Measurements from ENCODE around the gene FAM162B.
"Not testable (repeated sequence)": the region's sequence is repeated elsewhere in the genome, so short reads cannot be mapped to it uniquely, and the experiment has no call there.

FAM162B gene

GRCh38 chr6:116764961-116765841, at the start of gene FAM162B:
Gene FAM162B, minus strand, starts transcription at chr6:116765719. Its CDS starts 143 bp downstream, at chr6:116765576.
- DNase-seq (ENCODE audit: low spot score) = peak; percentile 13

GRCh38 chr6:116812051-116812650, 46.6 kb upstream of the FAM162B start:
- no peak for DNase-seq (ENCODE audit: low spot score)

- DNase-seq (ENCODE audit: low spot score) = no peak
These were observed 36.5 kb upstream of the FAM162B start for GRCh38 chr6:116801971-116802370.

- DNase-seq (ENCODE audit: low spot score) = no peak
These were observed 34.4 kb upstream of the FAM162B start for GRCh38 chr6:116799945-116800344.

GRCh38 chr6:116797585-116797984, 32.1 kb upstream of the FAM162B start:
- no peak for DNase-seq (ENCODE audit: low spot score)

- DNase-seq (ENCODE audit: low spot score) = no peak
These were observed 27.7 kb upstream of the FAM162B start for GRCh38 chr6:116793224-116793623.

GRCh38 chr6:116783852-116784251, 18.3 kb upstream of the FAM162B start:
- no peak for DNase-seq (ENCODE audit: low spot score)

GRCh38 chr6:116779573-116780164, 14.2 kb upstream of the FAM162B start:
- DNase-seq (ENCODE audit: low spot score) = peak; percentile 4

- no peak for DNase-seq (ENCODE audit: low spot score)
These were observed 8.4 kb upstream of the FAM162B start for GRCh38 chr6:116773886-116774285.

- DNase-seq (ENCODE audit: low spot score) = no peak
These were observed 6.9 kb upstream of the FAM162B start for GRCh38 chr6:116772450-116772849.

GRCh38 chr6:116767715-116768114, 2.2 kb upstream of the FAM162B start:
- no peak for DNase-seq (ENCODE audit: low spot score)

- DNase-seq (ENCODE audit: low spot score) = no peak
These were observed 1.1 kb upstream of the FAM162B start for GRCh38 chr6:116766506-116767176.

GRCh38 chr6:116764629-116764960, 924 bp downstream of the FAM162B start:
- DNase-seq (ENCODE audit: low spot score) = no peak

- no peak for DNase-seq (ENCODE audit: low spot score)
These were observed 1.5 kb downstream of the FAM162B start for GRCh38 chr6:116763906-116764628.

- DNase-seq (ENCODE audit: low spot score) = no peak
These were observed 2.5 kb downstream of the FAM162B start for GRCh38 chr6:116763048-116763447.

- DNase-seq (ENCODE audit: low spot score) = no peak
These were observed 3.3 kb downstream of the FAM162B start for GRCh38 chr6:116762235-116762634.

GRCh38 chr6:116761779-116762178, 3.7 kb downstream of the FAM162B start:
- DNase-seq (ENCODE audit: low spot score) = no peak

- DNase-seq (ENCODE audit: low spot score) = no peak
These were observed 20.3 kb downstream of the FAM162B start for GRCh38 chr6:116745176-116745575.

- no peak for DNase-seq (ENCODE audit: low spot score)
These were observed 23.9 kb downstream of the FAM162B start for GRCh38 chr6:116741571-116741970.

- DNase-seq (ENCODE audit: low spot score) = not testable (repeated sequence)
These were observed 25.0 kb downstream of the FAM162B start for GRCh38 chr6:116740486-116740885.

GRCh38 chr6:116737004-116737403, 28.5 kb downstream of the FAM162B start:
- DNase-seq (ENCODE audit: low spot score) = no peak

GRCh38 chr6:116730513-116730912, 35.0 kb downstream of the FAM162B start:
- DNase-seq (ENCODE audit: low spot score) = no peak
